HG02870 (cell line): Measurements from ENCODE around the gene SEC14L2.
"Not testable (repeated sequence)": the region's sequence is repeated elsewhere in the genome, so short reads cannot be mapped to it uniquely, and the experiment has no call there.

ENCODE experiments used
- ATAC-seq: cut with Tn5 transposase; IDR thresholded peaks from one replicate; pipeline ENCODE4 v1.9.1; 2021; ENCODE audit warnings: mild to moderate bottlenecking, moderate library complexity; ENCODE audit not compliant: unreplicated experiment

Gene SEC14L2

GRCh38 chr22:30373331-30374325, 23.2 kb upstream of the SEC14L2 start:
- no peak for ATAC-seq

GRCh38 chr22:30375312-30375849, 21.4 kb upstream of the SEC14L2 start:
- no peak for ATAC-seq

GRCh38 chr22:30380011-30380410, 16.8 kb upstream of the SEC14L2 start:
- no peak for ATAC-seq

- ATAC-seq: no peak
Observed at GRCh38 chr22:30381264-30381663, 15.6 kb upstream of the SEC14L2 start.

GRCh38 chr22:30382340-30382739, 14.5 kb upstream of the SEC14L2 start:
- no peak for ATAC-seq

- no peak for ATAC-seq
Observed at GRCh38 chr22:30383061-30383460, 13.8 kb upstream of the SEC14L2 start.

- ATAC-seq: no peak
Observed at GRCh38 chr22:30385942-30386341, 10.9 kb upstream of the SEC14L2 start.

GRCh38 chr22:30386608-30386959, 10.2 kb upstream of the SEC14L2 start:
- ATAC-seq: no peak

GRCh38 chr22:30386960-30387827, 9.6 kb upstream of the SEC14L2 start, which contains the start of gene RNF215:
Gene RNF215, minus strand, starts transcription at chr22:30387411. Its CDS starts 98 bp downstream, at chr22:30387313.
- peak; percentile 56 for ATAC-seq

GRCh38 chr22:30390974-30391691, 5.7 kb upstream of the SEC14L2 start:
- ATAC-seq: no peak

GRCh38 chr22:30392661-30393321, 4.0 kb upstream of the SEC14L2 start:
- ATAC-seq: no peak

- ATAC-seq: no peak
Observed at GRCh38 chr22:30393322-30393680, 3.5 kb upstream of the SEC14L2 start.

GRCh38 chr22:30393885-30394284, 2.9 kb upstream of the SEC14L2 start:
- ATAC-seq: no peak

GRCh38 chr22:30397656-30398635, 1.1 kb downstream of the SEC14L2 start:
- ATAC-seq: no peak

- ATAC-seq: no peak
Observed at GRCh38 chr22:30398685-30399680, 2.2 kb downstream of the SEC14L2 start.

- no peak for ATAC-seq
Observed at GRCh38 chr22:30399718-30400117, 2.9 kb downstream of the SEC14L2 start.

GRCh38 chr22:30400159-30400558, 3.3 kb downstream of the SEC14L2 start:
- ATAC-seq: no peak

- not testable (repeated sequence) for ATAC-seq
Observed at GRCh38 chr22:30401024-30401423, 4.2 kb downstream of the SEC14L2 start.
